ENCODE measurements around the gene IGF2BP1.

- TF ChIP-seq CTCF (IDR thresholded peaks at IDR 0.05) (no peak), POLR2A (IDR thresholded peaks at IDR 0.05) (no peak)
Measured at GRCh38 chr17:48997103-48997826, at the start of gene IGF2BP1.

Measured in sigmoid colon (tissue), 3 donors.